Activated CD4-positive, alpha-beta memory T cell treated with anti-CD3 and anti-CD28 coated beads, Interleukin-2, amount 10 ng/mL, durations not matched to agents 7 days and 5 days (primary cell): Measurements from ENCODE around the gene HES4. TPM values are rescaled to one million over a fixed set of nuclear protein-coding genes. Genes with fewer than 3 reads are reported as not detected.

Experiments used
- total RNA-seq, 2 experiments: library from RNA; stranded (reverse); gene quantifications; one replicate each; pipeline ENCODE4 v1.2.3, GENCODE V29; 2021

The HES4 gene
- total RNA-seq, 2 experiments from 2014 or later = 0.23 TPM; not detected in 1

Other genes with a start within 250 kb of the HES4 start
- not detected for gene SAMD11, start 76.2 kb downstream of the HES4 start, total RNA-seq
- gene NOC2L, start 40.8 kb downstream of the HES4 start, total RNA-seq = 10 to 100 TPM; 58.2 to 58.4 TPM
- gene KLHL17, start 39.5 kb downstream of the HES4 start, total RNA-seq = 10 to 100 TPM; 28.6 to 31.7 TPM
- gene PLEKHN1, start 33.6 kb downstream of the HES4 start, total RNA-seq = 1 to 10 TPM; 7.6 to 8.2 TPM
- not detected for gene PERM1, start 18.0 kb downstream of the HES4 start, total RNA-seq
- 100 to 1,000 TPM; 593 to 623 TPM for gene ISG15, start 13.4 kb upstream of the HES4 start, total RNA-seq
- 10 to 100 TPM; 18.3 to 22.8 TPM for gene AGRN, start 20.0 kb upstream of the HES4 start, total RNA-seq
- gene RNF223, start 74.2 kb upstream of the HES4 start, total RNA-seq = not detected
- 10 to 100 TPM; 18.6 to 19.9 TPM for gene C1orf159, start 116.0 kb upstream of the HES4 start, total RNA-seq
- not detected for gene TTLL10, start 173.8 kb upstream of the HES4 start, total RNA-seq
- 100 to 1,000 TPM; 115 to 116 TPM for gene TNFRSF18, start 206.5 kb upstream of the HES4 start, total RNA-seq
- 100 to 1,000 TPM; 237 to 243 TPM for gene TNFRSF4, start 214.1 kb upstream of the HES4 start, total RNA-seq
- 100 to 1,000 TPM; 181 TPM for gene SDF4, start 231.9 kb upstream of the HES4 start, total RNA-seq
- 10 to 100 TPM; 13.3 to 14.4 TPM for gene B3GALT6, start 232.1 kb upstream of the HES4 start, total RNA-seq
- 1 to 10 TPM; 2.0 to 4.2 TPM for gene C1QTNF12, start 246.6 kb upstream of the HES4 start, total RNA-seq